ENCODE data around the gene DNTTIP2. TPM values are rescaled to one million over a fixed set of nuclear protein-coding genes. Genes with fewer than 3 reads are reported as not detected.

Gene DNTTIP2
- total RNA-seq, 1 experiment from 2014 or later = 61.5 TPM

DNA sequence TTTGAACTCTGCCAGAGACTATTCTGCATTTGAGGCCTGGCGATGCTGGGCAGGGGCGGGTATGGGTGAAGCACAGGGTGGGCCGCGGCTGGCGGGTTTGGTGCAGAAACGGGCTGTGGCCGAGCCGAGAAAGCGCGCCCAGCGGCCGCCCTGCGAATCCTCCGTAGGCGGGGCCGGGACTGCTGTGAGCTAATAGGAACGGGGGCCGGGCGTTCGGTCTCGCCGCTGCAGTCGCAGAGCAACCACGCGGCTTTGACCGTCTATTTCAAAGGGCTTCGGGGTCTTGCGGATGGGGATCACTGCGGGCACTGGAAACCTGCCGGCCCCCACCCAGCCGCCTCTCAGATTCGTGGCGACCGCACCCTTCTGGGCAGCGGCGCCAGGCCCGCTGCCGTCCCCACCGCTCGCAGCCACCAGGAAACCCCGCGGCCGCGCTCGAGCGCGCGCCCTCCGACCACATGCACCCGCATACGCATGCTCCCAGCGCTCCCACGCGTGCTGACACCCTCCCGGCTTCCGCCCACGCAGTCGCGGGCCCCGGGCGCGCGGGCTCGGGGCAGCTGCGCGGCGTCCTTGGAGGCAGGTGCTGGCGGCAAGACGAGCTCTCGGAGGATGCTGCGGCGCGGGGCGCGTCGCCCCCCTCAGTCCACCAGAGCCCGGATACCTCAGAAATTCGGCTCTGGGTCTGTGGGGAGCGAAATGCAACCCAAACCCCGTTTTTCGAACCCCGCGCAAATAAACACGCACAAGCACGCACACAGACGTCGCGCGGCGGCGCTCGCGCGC lies 32.6 kb downstream of the DNTTIP2 start (continued):
- no peak for TF ChIP-seq ZNF281 (CRISPR knock-in tag; IDR thresholded peaks at IDR 0.05)
- no peak for TF ChIP-seq ZNF121 (CRISPR knock-in tag; IDR thresholded peaks at IDR 0.05)
- TF ChIP-seq SMAD4 (CRISPR knock-in tag; IDR thresholded peaks at IDR 0.05) = no peak
- peak; percentile 29; the same call in 1 of the 2 replicates for TF ChIP-seq CREB1 (CRISPR knock-in tag; IDR thresholded peaks at IDR 0.05)
- no peak for TF ChIP-seq EMX1 (CRISPR knock-in tag; IDR thresholded peaks at IDR 0.05)
- TF ChIP-seq MYBL2 (CRISPR knock-in tag; IDR thresholded peaks at IDR 0.05) = no peak
- TF ChIP-seq ZNF263 (CRISPR knock-in tag; IDR thresholded peaks at IDR 0.05; ENCODE audit: low read depth) = no peak
- no peak for TF ChIP-seq NR1H2 (CRISPR knock-in tag; IDR thresholded peaks at IDR 0.05)
- TF ChIP-seq TEAD1 (CRISPR knock-in tag; IDR thresholded peaks at IDR 0.05) = no peak
- TF ChIP-seq CDX4 (CRISPR knock-in tag; IDR thresholded peaks at IDR 0.05; ENCODE audit: borderline replicate concordance) = no peak
- TF ChIP-seq ZNF425 (CRISPR knock-in tag; conservative IDR thresholded peaks at IDR 0.05) = no peak
- TF ChIP-seq NFATC4 (CRISPR knock-in tag; IDR thresholded peaks at IDR 0.05) = no peak
- TF ChIP-seq KAT7 (CRISPR knock-in tag; IDR thresholded peaks at IDR 0.05; ENCODE audit: borderline replicate concordance) = peak; percentile 61; the same call in 1 of the 2 replicates
- no peak for TF ChIP-seq JUN (CRISPR knock-in tag; IDR thresholded peaks at IDR 0.05)
- TF ChIP-seq RELA (CRISPR knock-in tag; IDR thresholded peaks at IDR 0.05; ENCODE audit: borderline replicate concordance) = no peak
- peak; percentile 13 for TF ChIP-seq ARID4B (CRISPR knock-in tag; IDR thresholded peaks at IDR 0.05; ENCODE audit: borderline replicate concordance)
- TF ChIP-seq IRF1 (CRISPR knock-in tag; IDR thresholded peaks at IDR 0.05) = no peak
